GM18505 (cell line): ENCODE measurements around the gene MTHFR.

Experiments used
- ATAC-seq: cut with Tn5 transposase; IDR thresholded peaks from one replicate; pipeline ENCODE4 v1.9.1; 2021; ENCODE audit not compliant: unreplicated experiment
- POLR2A ChIP-seq: IDR thresholded peaks from 4 replicates; pipeline ENCODE4 v1.6.1; 2011; ENCODE audit warnings: borderline replicate concordance; ENCODE audit not compliant: insufficient read depth, insufficient read length; ENCODE audit errors: extremely low read depth

The MTHFR gene

GRCh38 chr1:11787804-11788436 lies 17.8 kb downstream of the MTHFR start:
- TF ChIP-seq POLR2A = no peak
- ATAC-seq = no peak

GRCh38 chr1:11787251-11787803 lies 18.4 kb downstream of the MTHFR start:
- TF ChIP-seq POLR2A = no peak
- no peak for ATAC-seq

- no peak for ATAC-seq
- no peak for TF ChIP-seq POLR2A
These were observed 19.6 kb downstream of the MTHFR start for GRCh38 chr1:11786168-11786567.

GRCh38 chr1:11784993-11785769 lies 20.6 kb downstream of the MTHFR start:
- ATAC-seq = peak; percentile 52
- no peak for TF ChIP-seq POLR2A

- TF ChIP-seq POLR2A = no peak
- peak; percentile 9 for ATAC-seq
These were observed 21.3 kb downstream of the MTHFR start for GRCh38 chr1:11784256-11784992.

- no peak for TF ChIP-seq POLR2A
- no peak for ATAC-seq
These were observed 22.2 kb downstream of the MTHFR start for GRCh38 chr1:11783556-11783955.

- ATAC-seq = no peak
- no peak for TF ChIP-seq POLR2A
These were observed 23.5 kb downstream of the MTHFR start for GRCh38 chr1:11782127-11782708.

- TF ChIP-seq POLR2A = no peak
- no peak for ATAC-seq
These were observed 24.5 kb downstream of the MTHFR start for GRCh38 chr1:11781297-11781696.

- ATAC-seq = no peak
- TF ChIP-seq POLR2A = no peak
These were observed 25.2 kb downstream of the MTHFR start for GRCh38 chr1:11780380-11781147.

- ATAC-seq = no peak
- no peak for TF ChIP-seq POLR2A
These were observed 25.9 kb downstream of the MTHFR start for GRCh38 chr1:11779715-11780379.

- no peak for ATAC-seq
These were observed 26.7 kb downstream of the MTHFR start for GRCh38 chr1:11778844-11779623.

More at GRCh38 chr1:11778844-11779623, 26.7 kb downstream of the MTHFR start:
- no peak for TF ChIP-seq POLR2A
